Measurements from ENCODE around the gene TMEM44.

GRCh38 chr3:194584866-194585265, 48.4 kb downstream of the TMEM44 start:
- no peak for TF ChIP-seq CTCF (IDR thresholded peaks at IDR 0.05; ENCODE audit: low read depth, low read length)
- no peak for TF ChIP-seq EZH2phosphoT487 (IDR thresholded peaks at IDR 0.05; ENCODE audit: low read depth)
